KG1 (cell line): Measurements from ENCODE around the gene ARMS2.

ENCODE experiments used
- DNase-seq: peaks from one replicate; lab custom pipeline; 2025; lab: John Stamatoyannopoulos, UW

Gene ARMS2

GRCh38 chr10:122454071-122454470 is 382 bp upstream of the ARMS2 start:
- DNase-seq, result no peak

GRCh38 chr10:122455376-122456079 is 1.1 kb downstream of the ARMS2 start:
- no peak for DNase-seq

- DNase-seq, result no peak
Measured at GRCh38 chr10:122457934-122458333, 3.5 kb downstream of the ARMS2 start.

GRCh38 chr10:122458693-122459092 is 4.2 kb downstream of the ARMS2 start:
- DNase-seq, result no peak

GRCh38 chr10:122459561-122460273 is 5.3 kb downstream of the ARMS2 start:
- DNase-seq, result no peak

GRCh38 chr10:122460891-122461293 is 6.4 kb downstream of the ARMS2 start:
- no peak for DNase-seq

- DNase-seq, result no peak
Measured at GRCh38 chr10:122461367-122461728, 6.9 kb downstream of the ARMS2 start, which contains the start of gene HTRA1. Gene HTRA1, plus strand, starts transcription at chr10:122461553. Its CDS starts 100 bp downstream, at chr10:122461653.

GRCh38 chr10:122461729-122462532 is 7.5 kb downstream of the ARMS2 start:
- DNase-seq, result no peak

- no peak for DNase-seq
Measured at GRCh38 chr10:122462533-122463465, 8.3 kb downstream of the ARMS2 start.

- DNase-seq, result no peak
Measured at GRCh38 chr10:122463466-122464249, 9.2 kb downstream of the ARMS2 start.

- no peak for DNase-seq
Measured at GRCh38 chr10:122464250-122464510, 9.7 kb downstream of the ARMS2 start.

- DNase-seq, result no peak
Measured at GRCh38 chr10:122464586-122464985, 10.1 kb downstream of the ARMS2 start.

- no peak for DNase-seq
Measured at GRCh38 chr10:122465401-122466040, 11.1 kb downstream of the ARMS2 start.

GRCh38 chr10:122466951-122467381 is 12.5 kb downstream of the ARMS2 start:
- no peak for DNase-seq

GRCh38 chr10:122467701-122468100 is 13.2 kb downstream of the ARMS2 start:
- no peak for DNase-seq

- no peak for DNase-seq
Measured at GRCh38 chr10:122468307-122468925, 14.0 kb downstream of the ARMS2 start.

- DNase-seq, result no peak
Measured at GRCh38 chr10:122468926-122469781, 14.7 kb downstream of the ARMS2 start.

GRCh38 chr10:122469848-122470247 is 15.4 kb downstream of the ARMS2 start:
- no peak for DNase-seq

- no peak for DNase-seq
Measured at GRCh38 chr10:122471531-122472177, 17.2 kb downstream of the ARMS2 start.
